ENCODE results near the gene SDC4. TPM values are rescaled to one million over a fixed set of nuclear protein-coding genes. Genes with fewer than 3 reads are reported as not detected.

The SDC4 gene
- polyA plus RNA-seq, 1 experiment: 147 TPM

DNA sequence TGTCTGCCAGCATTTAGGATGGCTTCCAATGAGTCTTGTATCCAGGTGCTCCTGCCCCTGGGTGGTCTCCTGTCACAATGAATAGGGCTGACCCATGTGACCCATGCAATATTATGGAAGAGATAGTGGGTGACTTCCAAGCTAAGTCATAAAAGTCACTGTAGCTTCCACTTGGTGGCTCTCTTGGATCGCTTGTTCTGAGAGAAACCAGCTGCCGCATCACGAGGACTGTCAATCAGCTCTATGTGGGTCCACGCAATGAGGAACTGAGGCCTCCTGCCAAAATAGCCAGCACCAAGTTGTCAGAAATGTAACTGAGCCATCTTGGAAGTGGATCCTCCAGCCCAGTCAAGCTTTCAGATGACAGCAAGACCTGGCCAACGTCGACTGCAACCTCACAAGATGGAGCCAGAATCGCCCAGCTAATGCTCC, 25.3 kb downstream of the SDC4 start:
- TF ChIP-seq, protein P1, sequence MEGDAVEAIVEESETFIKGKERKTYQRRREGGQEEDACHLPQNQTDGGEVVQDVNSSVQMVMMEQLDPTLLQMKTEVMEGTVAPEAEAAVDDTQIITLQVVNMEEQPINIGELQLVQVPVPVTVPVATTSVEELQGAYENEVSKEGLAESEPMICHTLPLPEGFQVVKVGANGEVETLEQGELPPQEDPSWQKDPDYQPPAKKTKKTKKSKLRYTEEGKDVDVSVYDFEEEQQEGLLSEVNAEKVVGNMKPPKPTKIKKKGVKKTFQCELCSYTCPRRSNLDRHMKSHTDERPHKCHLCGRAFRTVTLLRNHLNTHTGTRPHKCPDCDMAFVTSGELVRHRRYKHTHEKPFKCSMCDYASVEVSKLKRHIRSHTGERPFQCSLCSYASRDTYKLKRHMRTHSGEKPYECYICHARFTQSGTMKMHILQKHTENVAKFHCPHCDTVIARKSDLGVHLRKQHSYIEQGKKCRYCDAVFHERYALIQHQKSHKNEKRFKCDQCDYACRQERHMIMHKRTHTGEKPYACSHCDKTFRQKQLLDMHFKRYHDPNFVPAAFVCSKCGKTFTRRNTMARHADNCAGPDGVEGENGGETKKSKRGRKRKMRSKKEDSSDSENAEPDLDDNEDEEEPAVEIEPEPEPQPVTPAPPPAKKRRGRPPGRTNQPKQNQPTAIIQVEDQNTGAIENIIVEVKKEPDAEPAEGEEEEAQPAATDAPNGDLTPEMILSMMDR (IDR thresholded peaks at IDR 0.05; ENCODE audit: insufficient read depth, low read depth, low read length): no peak
- ChIA-PET CTCF (interaction anchor here (0.6 to 9.3 kb wide), 17 partner anchors 9 to 448 kb away, joined by 3 to 193 read pairs (median 4); partner anchors contain the start of gene SYS1), POLR2A (no interaction called here)
- H3K36me3 ChIP-seq (ENCODE audit: control insufficient read depth, insufficient read depth, low read length): peaks cover 16% of the 10 kb centered on the region
- 0 out of 2 replicates have a peak, but pooled peaks cover 1% of the 10 kb centered on the region for H3K27me3 ChIP-seq (ENCODE audit: control insufficient read depth, insufficient read depth, low read length)
- DNase-seq (ENCODE audit: low read depth): no peak
- H3K4me3 ChIP-seq (ENCODE audit: low read depth, low read length): no peak overlapping the region

DNA sequence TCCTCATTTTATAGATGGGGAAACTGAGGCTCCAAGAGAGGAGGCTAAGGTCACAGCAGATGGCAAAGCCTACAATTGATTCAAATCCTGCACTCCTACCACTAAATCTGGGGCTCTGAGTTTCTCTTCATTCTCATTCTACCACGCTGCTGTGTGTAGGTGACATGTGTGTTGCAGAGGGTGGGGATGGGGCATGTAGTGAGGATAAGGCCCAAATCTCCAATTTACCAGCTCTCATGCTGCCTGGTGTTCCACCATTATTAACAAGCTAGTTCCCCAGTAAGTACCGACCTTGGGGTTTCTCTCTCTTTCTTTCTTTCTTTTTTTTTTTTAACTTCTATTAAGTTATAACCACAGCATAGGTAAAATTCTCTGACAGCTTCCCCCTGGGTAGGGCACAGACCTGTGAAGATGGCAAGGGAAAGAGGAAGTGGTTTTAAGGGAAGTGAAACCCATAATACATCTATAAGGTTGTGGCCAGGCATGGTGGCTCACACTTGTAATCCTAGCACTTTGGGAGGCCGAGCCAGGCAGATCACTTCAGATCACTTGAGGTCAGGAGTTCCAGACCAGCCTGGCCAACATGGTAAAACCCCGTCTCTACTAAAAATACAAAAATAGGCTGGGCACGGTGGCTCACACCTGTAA, 27.2 kb downstream of the SDC4 start:
- TF ChIP-seq, protein P1 (IDR thresholded peaks at IDR 0.05; ENCODE audit: insufficient read depth, low read depth, low read length): no peak
- Histone ChIP-seq H3K27me3 (ENCODE audit: control insufficient read depth, insufficient read depth, low read length) (peaks cover 13% of the 10 kb centered on the region), H3K36me3 (ENCODE audit: control insufficient read depth, insufficient read depth, low read length) (peaks cover 7% of the 10 kb centered on the region), H3K4me3 (ENCODE audit: low read depth, low read length) (no peak overlapping the region)
- ChIA-PET CTCF (interaction anchor here (0.8 to 9.3 kb wide), 16 partner anchors 9 to 450 kb away, joined by 3 to 193 read pairs (median 4); partner anchors contain the start of genes PIGT, SDC4 and SYS1), POLR2A (no interaction called here)
- no peak for DNase-seq (ENCODE audit: low read depth)

DNA sequence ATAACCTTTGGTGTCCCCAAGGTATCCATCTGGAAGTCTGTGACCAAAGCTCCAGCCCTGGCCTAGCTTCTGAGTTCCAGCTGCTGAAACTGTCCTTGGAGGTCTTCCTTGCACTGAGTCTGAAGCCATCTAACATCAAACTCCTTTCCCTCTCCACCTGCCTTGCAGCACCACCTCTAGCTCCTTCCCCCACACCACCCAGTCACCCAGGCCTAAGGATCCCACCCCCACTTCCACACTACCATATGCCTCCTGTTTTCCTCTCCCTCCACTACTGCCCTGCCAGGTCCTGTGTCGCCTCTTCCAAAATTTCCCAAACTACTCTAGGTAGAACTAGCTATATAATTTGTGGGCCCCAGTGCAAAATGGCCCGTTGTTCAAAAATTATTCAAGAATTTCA, 29.3 kb downstream of the SDC4 start:
- ChIA-PET CTCF (interaction anchor here (0.7 to 9.3 kb wide), 27 partner anchors 8 to 452 kb away, joined by 3 to 193 read pairs (median 4); partner anchors contain the start of genes MATN4, SDC4 and SYS1), POLR2A (no interaction called here)
- H3K4me3 ChIP-seq (ENCODE audit: low read depth, low read length): no peak overlapping the region
- DNase-seq (ENCODE audit: low read depth): no peak
- H3K36me3 ChIP-seq (ENCODE audit: control insufficient read depth, insufficient read depth, low read length): no peaks in the 10 kb centered on the region
- TF ChIP-seq, protein P1 (IDR thresholded peaks at IDR 0.05; ENCODE audit: insufficient read depth, low read depth, low read length): no peak
- H3K27me3 ChIP-seq (ENCODE audit: control insufficient read depth, insufficient read depth, low read length): peaks cover 16% of the 10 kb centered on the region

DNA sequence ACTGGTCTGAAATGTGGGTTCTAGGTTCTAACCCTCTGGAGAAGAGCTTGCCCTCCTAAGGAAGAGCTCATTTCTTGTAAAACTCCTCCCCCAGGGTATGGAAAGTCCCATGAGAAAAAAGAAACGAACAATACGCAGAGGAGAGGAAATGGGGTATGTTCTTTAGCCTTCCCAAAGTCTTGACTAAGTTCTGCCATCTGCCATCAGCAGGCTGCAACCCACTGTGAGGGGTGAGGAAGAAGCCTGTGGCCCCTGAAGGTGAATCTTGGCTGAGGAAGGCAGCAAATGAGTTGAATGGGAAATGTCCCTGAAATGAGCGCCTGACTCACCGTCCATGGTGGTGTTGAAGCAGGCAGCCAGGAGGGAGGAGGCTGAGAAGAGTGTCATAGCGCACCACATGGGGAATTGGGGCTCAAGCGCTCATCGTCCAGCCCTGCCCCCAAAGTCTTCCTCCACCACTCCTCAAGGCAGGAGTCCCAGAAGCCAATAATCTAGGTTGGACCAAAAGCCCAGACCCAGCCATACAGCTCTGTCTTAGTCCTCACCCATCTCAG, 29.8 kb downstream of the SDC4 start:
- POLR2A ChIA-PET: no interaction called here

DNA sequence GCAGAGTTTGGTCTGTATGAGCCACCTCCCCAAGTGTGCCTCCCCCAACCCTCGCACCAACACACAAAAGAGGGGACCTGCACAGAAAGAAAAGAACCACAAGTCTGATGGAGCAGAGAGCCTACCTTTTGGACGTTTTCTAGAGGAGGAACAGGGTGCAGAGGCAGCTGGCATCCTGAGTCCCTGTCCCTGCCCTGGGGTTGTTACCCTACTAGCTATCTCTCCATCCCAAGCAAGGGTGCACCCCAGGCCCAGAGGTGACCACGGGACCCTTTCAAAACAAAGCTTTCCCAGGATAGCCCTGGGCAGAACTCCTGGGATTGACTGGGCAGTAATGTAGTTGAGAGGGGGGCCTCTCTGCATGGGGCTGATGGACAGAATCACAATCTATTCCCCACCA, 30.4 kb downstream of the SDC4 start:
- TF ChIP-seq, protein P1 (IDR thresholded peaks at IDR 0.05; ENCODE audit: insufficient read depth, low read depth, low read length): no peak

More for the DNA sequence above, 29.8 kb downstream of the SDC4 start:
- CTCF ChIA-PET: interaction anchor here (0.6 to 9.3 kb wide), 25 partner anchors 9 to 565 kb away, joined by 3 to 193 read pairs (median 4); partner anchors contain the start of genes MATN4 and SYS1
- Histone ChIP-seq H3K27me3 (ENCODE audit: control insufficient read depth, insufficient read depth, low read length) (peaks cover 17% of the 10 kb centered on the region), H3K4me3 (ENCODE audit: low read depth, low read length) (no peak overlapping the region), H3K36me3 (ENCODE audit: control insufficient read depth, insufficient read depth, low read length) (no peaks in the 10 kb centered on the region)
- TF ChIP-seq, protein P1 (IDR thresholded peaks at IDR 0.05; ENCODE audit: insufficient read depth, low read depth, low read length): no peak
- no peak for DNase-seq (ENCODE audit: low read depth)

More for the DNA sequence above, 30.4 kb downstream of the SDC4 start:
- Histone ChIP-seq H3K36me3 (ENCODE audit: control insufficient read depth, insufficient read depth, low read length) (no peaks in the 10 kb centered on the region), H3K4me3 (ENCODE audit: low read depth, low read length) (no peak overlapping the region), H3K27me3 (ENCODE audit: control insufficient read depth, insufficient read depth, low read length) (peaks cover 17% of the 10 kb centered on the region)
- no peak for DNase-seq (ENCODE audit: low read depth)
- ChIA-PET POLR2A (no interaction called here), CTCF (interaction anchor here (1.1 to 9.3 kb wide), 10 partner anchors 10 to 136 kb away, joined by 4 to 193 read pairs (median 9); partner anchors contain the start of genes MATN4 and SYS1)
